Colonic mucosa (tissue), 4 donors: ENCODE data around the gene SEBOX. TPM values are rescaled to one million over a fixed set of nuclear protein-coding genes. Genes with fewer than 3 reads are reported as not detected.
A peak's percentile ranks its signal among the peaks of the same experiment; 100 is the strongest.

Experiments used
- DNase-seq: peaks from one replicate; pipeline ENCODE4 v3.0.0-alpha.2; 2020
- H3K27ac ChIP-seq: fragments of 200-600 bp; one replicate; pipeline ENCODE4 v1.8.0; 2021
- H3K27me3 ChIP-seq: fragments of 200-600 bp; one replicate; pipeline ENCODE4 v1.8.0; 2021
- H3K36me3 ChIP-seq: fragments of 200-600 bp; one replicate; pipeline ENCODE4 v1.8.0; 2021
- H3K4me1 ChIP-seq: fragments of 200-600 bp; one replicate; pipeline ENCODE4 v1.8.0; 2021; ENCODE audit warnings: mild to moderate bottlenecking
- H3K4me3 ChIP-seq: fragments of 200-600 bp; one replicate; pipeline ENCODE4 v1.8.0; 2021
- H3K9ac ChIP-seq, 2 donors: one replicate each; pipeline ENCODE4 v1.7.0; 2013; ENCODE audit warnings: control low read depth in 2 of 2, low read depth in 2 of 2, low read length in 2 of 2
- H3K9me3 ChIP-seq: fragments of 200-600 bp; one replicate; pipeline ENCODE4 v1.8.0; 2021
- intact Hi-C: fragments of 100-400 bp; cut with DNase I; formaldehyde crosslinking; loops from one replicate; pipeline ENCODE4 v1.14.1; 2022
- total RNA-seq, 2 donors: library from RNA; stranded (reverse); fragmentation: NEBNext Ultra II Directional in 1 of 2; extraction: Animal tissue kit (Norgen Biotek cat#: 25700) in 1 of 2; gene quantifications; one replicate each; pipeline ENCODE4 v1.2.1, GENCODE V29; 2021
- TF ChIP-seq, protein P1 (sequence below): fragments of 200-600 bp; IDR thresholded peaks from one replicate; pipeline ENCODE4 v1.8.0; 2022; ENCODE audit warnings: antibody characterized with exemption, mild to moderate bottlenecking
- donor health status: healthy.
- donor health status: DM: no; HTN: no; CAD: no.
- donor health status: DM: no; HTN: no; CAD: no.

The SEBOX gene
- total RNA-seq, 2 donors from 2014 or later, result not detected

DNA sequence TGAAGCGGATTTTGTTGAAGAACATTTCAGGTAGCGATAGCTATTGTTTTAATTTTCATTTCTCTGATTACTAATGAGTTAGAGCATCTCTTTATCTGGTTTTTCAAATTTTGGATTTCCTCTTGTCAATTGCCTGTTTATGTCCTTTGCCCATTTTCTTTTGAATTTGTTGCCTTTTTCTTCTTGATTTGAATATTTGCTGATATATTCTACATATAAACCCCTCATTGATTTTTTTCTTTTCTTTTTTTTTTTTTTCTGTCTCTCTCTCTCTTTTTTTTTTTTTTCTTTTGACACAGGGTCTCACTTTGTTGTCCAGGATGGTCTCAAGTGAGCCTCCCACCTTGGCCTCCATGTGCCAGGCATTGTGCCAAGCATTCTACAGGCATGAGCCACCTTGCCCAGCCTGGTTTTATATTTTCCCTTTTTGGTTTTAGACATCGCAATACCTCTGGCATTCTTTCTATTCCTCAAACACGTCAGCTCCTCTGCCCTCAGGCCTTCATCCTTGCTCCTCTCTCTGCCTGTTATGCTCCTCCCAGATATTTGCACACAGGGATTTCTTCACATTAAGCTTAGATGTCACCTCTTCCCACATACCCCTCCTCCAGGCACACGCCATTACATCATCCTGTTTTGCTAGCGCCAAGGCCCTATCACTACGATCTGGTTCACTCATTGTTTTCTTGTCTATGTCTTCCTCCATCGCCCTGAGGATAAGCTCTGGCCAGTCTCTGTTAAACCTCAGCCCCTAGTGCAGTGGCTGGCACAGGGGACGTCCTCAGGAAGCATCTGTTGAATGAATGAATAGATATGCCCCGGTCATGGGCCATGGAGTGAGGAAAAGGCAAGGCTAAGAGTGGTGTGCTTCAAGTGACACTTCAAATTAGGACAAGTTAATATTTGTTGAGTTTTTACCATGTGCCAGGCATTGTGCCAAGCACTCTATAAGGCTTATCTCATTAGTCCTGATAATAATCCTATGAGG lies 15.1 kb upstream of the SEBOX start:
- Histone ChIP-seq H3K4me3 (no peak overlapping the region), H3K36me3 (no peaks in the 10 kb centered on the region), H3K9me3 (no peaks in the 10 kb centered on the region), H3K9ac (no peak overlapping the region), H3K4me1 (no peaks in the 10 kb centered on the region), H3K27me3 (peaks cover 7% of the 10 kb centered on the region), H3K27ac (no peak overlapping the region)
- intact Hi-C loops, result loop anchor here (5.0 kb wide), 1 partner anchor 37 kb away; no protein-coding TSS in a partner anchor
- TF ChIP-seq, protein P1, sequence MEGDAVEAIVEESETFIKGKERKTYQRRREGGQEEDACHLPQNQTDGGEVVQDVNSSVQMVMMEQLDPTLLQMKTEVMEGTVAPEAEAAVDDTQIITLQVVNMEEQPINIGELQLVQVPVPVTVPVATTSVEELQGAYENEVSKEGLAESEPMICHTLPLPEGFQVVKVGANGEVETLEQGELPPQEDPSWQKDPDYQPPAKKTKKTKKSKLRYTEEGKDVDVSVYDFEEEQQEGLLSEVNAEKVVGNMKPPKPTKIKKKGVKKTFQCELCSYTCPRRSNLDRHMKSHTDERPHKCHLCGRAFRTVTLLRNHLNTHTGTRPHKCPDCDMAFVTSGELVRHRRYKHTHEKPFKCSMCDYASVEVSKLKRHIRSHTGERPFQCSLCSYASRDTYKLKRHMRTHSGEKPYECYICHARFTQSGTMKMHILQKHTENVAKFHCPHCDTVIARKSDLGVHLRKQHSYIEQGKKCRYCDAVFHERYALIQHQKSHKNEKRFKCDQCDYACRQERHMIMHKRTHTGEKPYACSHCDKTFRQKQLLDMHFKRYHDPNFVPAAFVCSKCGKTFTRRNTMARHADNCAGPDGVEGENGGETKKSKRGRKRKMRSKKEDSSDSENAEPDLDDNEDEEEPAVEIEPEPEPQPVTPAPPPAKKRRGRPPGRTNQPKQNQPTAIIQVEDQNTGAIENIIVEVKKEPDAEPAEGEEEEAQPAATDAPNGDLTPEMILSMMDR, result no peak
- DNase-seq, result no peak

DNA sequence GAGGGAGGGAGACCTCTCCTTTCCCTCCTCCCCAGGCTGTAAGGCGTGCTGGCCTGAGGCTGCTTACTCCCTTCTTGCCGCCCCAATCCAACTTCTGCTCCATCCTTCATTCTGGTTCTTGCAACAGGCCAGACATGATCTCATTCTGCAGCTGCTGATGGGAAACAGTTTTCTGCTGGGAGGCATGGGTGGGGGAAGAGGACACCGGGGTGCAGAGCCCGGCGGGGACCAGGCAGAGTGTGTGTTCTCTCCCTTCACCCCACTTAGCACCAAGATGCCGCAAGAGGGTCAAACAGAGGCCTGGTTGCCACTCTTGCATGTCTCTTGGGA lies 7.9 kb upstream of the SEBOX start:
- no peak overlapping the region for H3K9ac ChIP-seq
- DNase-seq, result no peak
- H3K27me3 ChIP-seq, result peaks cover 16% of the 10 kb centered on the region
- H3K4me1 ChIP-seq, result peaks cover 4% of the 10 kb centered on the region
- no peaks in the 10 kb centered on the region for H3K9me3 ChIP-seq
- intact Hi-C loops, result no loop called here
- H3K27ac ChIP-seq, result no peak overlapping the region
- TF ChIP-seq, protein P1, result no peak
- H3K36me3 ChIP-seq, result no peaks in the 10 kb centered on the region
- no peak overlapping the region for H3K4me3 ChIP-seq

DNA sequence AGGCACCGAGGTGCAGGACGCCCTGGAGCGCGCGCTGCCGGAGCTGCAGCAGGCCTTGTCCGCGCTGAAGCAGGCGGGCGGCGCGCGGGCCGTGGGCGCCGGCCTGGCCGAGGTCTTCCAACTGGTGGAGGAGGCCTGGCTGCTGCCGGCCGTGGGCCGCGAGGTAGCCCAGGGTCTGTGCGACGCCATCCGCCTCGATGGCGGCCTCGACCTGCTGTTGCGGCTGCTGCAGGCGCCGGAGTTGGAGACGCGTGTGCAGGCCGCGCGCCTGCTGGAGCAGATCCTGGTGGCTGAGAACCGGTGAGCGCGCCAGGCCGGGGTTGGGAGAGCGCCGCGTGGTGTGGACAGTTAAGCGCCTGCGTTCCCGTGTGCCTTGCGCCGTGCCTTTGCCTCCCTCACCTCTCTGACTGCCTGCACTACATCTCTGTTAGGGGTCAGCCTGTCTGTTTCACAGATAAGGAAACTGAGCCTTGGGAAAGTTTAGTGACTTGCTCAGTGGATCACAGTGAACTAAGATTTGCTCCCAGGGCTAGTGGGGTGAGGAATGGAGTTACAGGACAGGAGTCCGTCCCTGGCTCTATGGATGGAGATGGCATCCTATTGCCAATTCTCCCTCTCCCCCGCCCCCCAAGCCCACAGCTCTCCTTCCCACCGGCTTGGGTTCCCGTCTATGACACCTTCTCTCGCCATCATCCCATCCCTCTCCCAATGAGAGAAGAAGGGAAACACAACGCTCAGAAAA lies 7.4 kb upstream of the SEBOX start:
- Histone ChIP-seq H3K9me3 (no peaks in the 10 kb centered on the region), H3K27ac (peak overlapping the region; percentile 23), H3K27me3 (peaks cover 16% of the 10 kb centered on the region), H3K9ac (peak overlapping the region in 1 of 2 donors; percentile 60), H3K4me3 (peak overlapping the region; percentile 47), H3K36me3 (no peaks in the 10 kb centered on the region), H3K4me1 (peaks cover 4% of the 10 kb centered on the region)
- DNase-seq, result no peak
- TF ChIP-seq, protein P1, result no peak
- intact Hi-C loops, result no loop called here

DNA sequence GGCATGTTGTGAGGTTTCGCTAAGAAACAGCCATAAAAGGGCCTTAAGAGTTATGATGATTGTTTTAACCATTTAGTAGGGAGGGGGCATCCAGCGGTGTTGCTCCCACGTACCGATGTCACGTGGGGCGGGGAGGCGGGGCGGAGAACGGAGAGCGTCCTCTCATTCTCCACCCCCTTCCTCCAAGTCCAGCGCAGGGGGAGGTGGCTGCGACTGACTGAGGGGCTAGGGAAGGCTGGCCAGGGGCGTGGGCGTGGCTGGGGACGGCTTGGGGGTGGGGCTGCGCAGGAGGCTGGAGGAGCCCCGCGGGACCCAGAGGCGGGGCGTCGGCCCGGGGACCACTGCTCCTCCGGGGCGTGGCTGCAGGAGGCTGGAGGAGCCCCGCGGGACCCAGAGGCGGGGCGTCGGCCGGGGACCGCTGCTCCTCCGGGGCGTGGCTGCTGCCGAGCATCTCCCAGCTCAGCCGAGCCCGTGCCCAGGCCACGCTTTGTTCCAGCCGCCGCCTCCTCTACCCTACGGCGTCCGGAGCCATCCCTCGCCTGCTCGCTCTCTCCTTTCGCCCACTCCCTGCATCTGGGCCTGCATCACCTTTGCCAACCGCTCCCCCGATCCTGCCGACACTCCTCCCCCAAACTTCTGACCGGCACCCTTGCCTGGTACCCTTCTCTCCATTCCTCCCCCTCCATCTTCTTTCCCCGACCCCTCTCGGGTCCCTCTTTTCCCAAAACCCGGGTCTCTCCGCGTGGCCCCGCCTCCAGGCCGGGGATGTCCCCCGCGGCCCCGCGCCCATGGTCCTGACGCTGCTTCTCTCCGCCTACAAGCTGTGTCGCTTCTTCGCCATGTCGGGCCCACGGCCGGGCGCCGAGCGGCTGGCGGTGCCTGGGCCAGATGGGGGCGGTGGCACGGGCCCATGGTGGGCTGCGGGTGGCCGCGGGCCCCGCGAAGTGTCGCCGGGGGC lies 6.5 kb upstream of the SEBOX start, which contains the start of gene SARM1:
SARM1 (plus strand) TSS at position 450 of the 958 bp plus-strand sequence; CDS start at position 789, 339 bp downstream.
- intact Hi-C loops, result no loop called here
- peak within 1 kb of the TSS in 1 of 2 donors; percentile 60 for H3K9ac ChIP-seq
- DNase-seq, result peak; percentile 79
- H3K27ac ChIP-seq, result peak within 1 kb of the TSS; percentile 23
- peaks cover 4% of the 10 kb centered on the region for H3K4me1 ChIP-seq
- peaks cover 16% of the 10 kb centered on the region for H3K27me3 ChIP-seq
- H3K36me3 ChIP-seq, result no peaks in the 10 kb centered on the region
- peak within 1 kb of the TSS; percentile 47 for H3K4me3 ChIP-seq
- TF ChIP-seq, protein P1, result no peak
- no peaks in the 10 kb centered on the region for H3K9me3 ChIP-seq

DNA sequence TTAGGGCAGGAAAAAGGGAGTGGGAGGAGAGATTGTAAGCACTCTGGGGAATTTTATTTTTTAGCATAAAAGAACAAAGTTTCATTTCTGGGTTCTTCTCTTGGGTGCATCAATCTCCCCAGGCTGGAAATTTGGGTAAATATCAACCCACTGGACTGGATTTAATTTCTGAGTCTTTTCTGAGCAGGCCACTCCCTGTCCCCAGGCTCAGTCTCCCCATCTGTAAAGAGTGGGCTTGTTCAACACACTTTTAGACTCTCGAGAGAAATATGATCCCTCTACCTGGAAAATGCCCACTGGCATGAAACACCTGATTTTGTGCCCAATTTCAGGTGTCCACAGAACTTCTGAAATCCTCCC lies 5.7 kb upstream of the SEBOX start:
- DNase-seq, result no peak

More for the DNA sequence above, 5.7 kb upstream of the SEBOX start:
- peak overlapping the region; percentile 23 for H3K27ac ChIP-seq
- H3K9me3 ChIP-seq, result no peaks in the 10 kb centered on the region
- TF ChIP-seq, protein P1, result no peak
- H3K27me3 ChIP-seq, result peaks cover 16% of the 10 kb centered on the region
- peaks cover 4% of the 10 kb centered on the region for H3K4me1 ChIP-seq
- H3K9ac ChIP-seq, result no peak overlapping the region
- no peaks in the 10 kb centered on the region for H3K36me3 ChIP-seq
- intact Hi-C loops, result no loop called here
- no peak overlapping the region for H3K4me3 ChIP-seq
